ENCODE data around the gene CNTD1.

Gene CNTD1

GRCh38 chr17:42779936-42780850 is 18.5 kb upstream of the CNTD1 start, which contains the start of gene WNK4:
Gene WNK4 (plus strand): TSS chr17:42780610. CDS start chr17:42780699, 89 bp downstream.
- no peak for DNase-seq

- DNase-seq: no peak
Measured at GRCh38 chr17:42780851-42781638, 17.6 kb upstream of the CNTD1 start.

GRCh38 chr17:42781639-42782165 is 17.0 kb upstream of the CNTD1 start:
- DNase-seq: no peak

GRCh38 chr17:42782166-42783061 is 16.2 kb upstream of the CNTD1 start:
- DNase-seq: no peak

GRCh38 chr17:42783062-42783790 is 15.4 kb upstream of the CNTD1 start:
- no peak for DNase-seq

GRCh38 chr17:42783791-42784138 is 14.9 kb upstream of the CNTD1 start:
- DNase-seq: no peak

GRCh38 chr17:42784409-42784808 is 14.3 kb upstream of the CNTD1 start:
- no peak for DNase-seq

- DNase-seq: no peak
Measured at GRCh38 chr17:42784811-42785592, 13.7 kb upstream of the CNTD1 start.

- no peak for DNase-seq
Measured at GRCh38 chr17:42787266-42787665, 11.4 kb upstream of the CNTD1 start.

GRCh38 chr17:42791948-42792347 is 6.7 kb upstream of the CNTD1 start:
- no peak for DNase-seq

- no peak for DNase-seq
Measured at GRCh38 chr17:42792545-42792944, 6.1 kb upstream of the CNTD1 start.

GRCh38 chr17:42795061-42795460 is 3.6 kb upstream of the CNTD1 start:
- DNase-seq: no peak

GRCh38 chr17:42795465-42795864 is 3.2 kb upstream of the CNTD1 start:
- no peak for DNase-seq

- DNase-seq: no peak
Measured at GRCh38 chr17:42796066-42796758, 2.4 kb upstream of the CNTD1 start.

GRCh38 chr17:42797067-42798007 is 1.3 kb upstream of the CNTD1 start:
- DNase-seq: no peak

- DNase-seq: no peak
Measured at GRCh38 chr17:42798011-42798382, 664 bp upstream of the CNTD1 start.

GRCh38 chr17:42803074-42803883 is 4.6 kb downstream of the CNTD1 start:
- DNase-seq: no peak

GRCh38 chr17:42804918-42805367 is 6.3 kb downstream of the CNTD1 start:
- no peak for DNase-seq

Measured in activated CD4-positive, CD25-positive, alpha-beta regulatory T cell treated with anti-CD3 and anti-CD28 coated beads, Interleukin-2, amount 50 U/mL, for 72 hours (primary cell).